HCT116 (cell line): ENCODE data around the gene SLC5A12. TPM values are rescaled to one million over a fixed set of nuclear protein-coding genes. Genes with fewer than 3 reads are reported as not detected.

ENCODE experiments used
- ATAC-seq: fragments of 200-7000 bp; cut with Tn5 transposase; 2 replicates; pipeline ENCODE4 v1.9.1; 2020; ENCODE audit warnings: mild to moderate bottlenecking, moderate library complexity
- BruUV-seq: library from RNA; stranded (reverse); fragments of 400-500 nt; replicated peaks from 2 replicates; lab custom pipeline; 2021; lab: Mats Ljungman, UMichigan
- CTCF ChIA-PET: fragments of 300-600 bp; sonication (Branson Sonifier 250); formaldehyde crosslinking; loops from one replicate; lab custom pipeline; 2021; ENCODE audit warnings: antibody characterized with exemption; lab: Charles Lee
- POLR2A ChIA-PET: fragments of 300-600, 350-600 bp; sonication (Branson Sonifier 250); formaldehyde crosslinking; loops from one replicate; lab custom pipeline; 2021; ENCODE audit warnings: antibody characterized with exemption; lab: Charles Lee
- RAD21 ChIA-PET, 2 experiments: fragments of 300-600 bp; sonication (Branson Sonifier 250); formaldehyde crosslinking; loops; one replicate each; lab custom pipeline; 2023; ENCODE audit warnings: low total read pairs in 2 of 2; ENCODE audit not compliant: uncharacterized antibody in 2 of 2, unreplicated experiment in 2 of 2, low non-redundant PET in 1 of 2; lab: Charles Lee
- DNase-seq: peaks from one replicate; pipeline ENCODE4 v3.0.0-alpha.2; 2010; ENCODE audit warnings: low read depth, low spot score
- H2AFZ ChIP-seq: fragments of 200-600 bp; shearing (Covaris generic), sonication (generic); 2 replicates; pipeline ENCODE4 v1.6.1; 2017; ENCODE audit warnings: low read depth, mixed run types, mixed read lengths, antibody characterized with exemption, low read length; ENCODE audit not compliant: poor library complexity, severe bottlenecking
- H3K27ac ChIP-seq: 2 replicates; pipeline ENCODE4 v1.5.1; 2012; ENCODE audit warnings: low read depth, low read length
- H3K27me3 ChIP-seq: fragments of 200-600 bp; sonication (generic); 2 replicates; pipeline ENCODE4 v1.6.1; 2016; ENCODE audit warnings: mixed run types, low read length, mixed read lengths; ENCODE audit not compliant: insufficient read depth
- H3K36me3 ChIP-seq, 2 experiments: fragments of 200-500 bp in 1 of 2; fragments of 200-600 bp in 1 of 2; sonication (Bioruptor generic) in 1 of 2; sonication (generic) in 1 of 2; 2 replicates each; pipeline versions ENCODE4 v1.5.1 to v1.6.1; 2014 to 2016; ENCODE audit warnings: low read length in 2 of 2, inconsistent platforms in 1 of 2, mixed read lengths in 1 of 2, mixed run types in 1 of 2; ENCODE audit not compliant: insufficient read depth in 2 of 2, control insufficient read depth in 1 of 2
- H3K4me1 ChIP-seq, 2 experiments: fragments of 200-600 bp in 1 of 2; sonication (generic) in 1 of 2; 2 replicates each; pipeline versions ENCODE4 v1.5.1 to v1.6.1; 2012 to 2017; ENCODE audit warnings: low read length in 2 of 2, inconsistent platforms in 1 of 2, mild to moderate bottlenecking in 1 of 2, mixed read lengths in 1 of 2, mixed run types in 1 of 2, moderate library complexity in 1 of 2; ENCODE audit not compliant: insufficient read depth in 2 of 2, control insufficient read depth in 1 of 2
- H3K4me2 ChIP-seq: fragments of 200-600 bp; sonication (generic); 2 replicates; pipeline ENCODE4 v1.6.1; 2017; ENCODE audit warnings: mixed run types, low read length, mixed read lengths
- H3K4me3 ChIP-seq, 2 experiments: fragments of 200-600 bp in 1 of 2; sonication (generic) in 1 of 2; replicated peaks in 1 of 2; 2 replicates each; pipeline ENCODE4 v1.5.1; 2011 to 2016; ENCODE audit warnings: low read length in 2 of 2, control low read depth in 1 of 2, low read depth in 1 of 2, mild to moderate bottlenecking in 1 of 2, mixed read lengths in 1 of 2, mixed run types in 1 of 2
- H3K79me2 ChIP-seq: fragments of 200-600 bp; sonication (generic); 2 replicates; pipeline ENCODE4 v1.6.1; 2017; ENCODE audit warnings: mild to moderate bottlenecking, mixed run types, low read length, moderate library complexity, mixed read lengths; ENCODE audit not compliant: insufficient read depth
- H3K9ac ChIP-seq: fragments of 200-600 bp; sonication (generic); 2 replicates; pipeline ENCODE4 v1.6.1; 2016; ENCODE audit warnings: low read length, mixed read lengths
- H3K9me2 ChIP-seq: fragments of 200-600 bp; sonication (generic), shearing (Covaris generic); 2 replicates; pipeline ENCODE4 v1.6.1; 2017; ENCODE audit warnings: mixed run types, mild to moderate bottlenecking, moderate library complexity; ENCODE audit not compliant: insufficient read depth
- H3K9me3 ChIP-seq, 2 experiments: fragments of 200-500 bp in 1 of 2; fragments of 200-600 bp in 1 of 2; sonication (Bioruptor generic) in 1 of 2; sonication (generic) in 1 of 2; 2 replicates each; pipeline ENCODE4 v1.6.1; 2014 to 2017; ENCODE audit warnings: low read length in 2 of 2, mixed read lengths in 2 of 2, inconsistent platforms in 1 of 2, low read depth in 1 of 2, mild to moderate bottlenecking in 1 of 2, mixed run types in 1 of 2, moderate library complexity in 1 of 2; ENCODE audit not compliant: control insufficient read depth in 1 of 2, insufficient read depth in 1 of 2
- H4K20me1 ChIP-seq: fragments of 200-600 bp; sonication (generic), shearing (Covaris generic); 2 replicates; pipeline ENCODE4 v1.6.1; 2017; ENCODE audit warnings: mixed run types, mild to moderate bottlenecking, moderate library complexity; ENCODE audit not compliant: insufficient read depth
- ATF3 ChIP-seq: IDR thresholded peaks from 2 replicates; pipeline ENCODE4 v1.6.1; 2012
- CBX3 ChIP-seq: IDR thresholded peaks from 2 replicates; pipeline ENCODE4 v1.6.1; 2012; ENCODE audit warnings: low read depth
- EGR1 ChIP-seq: IDR thresholded peaks from 2 replicates; pipeline ENCODE4 v1.6.1; 2012; ENCODE audit warnings: low read depth
- MAX ChIP-seq: IDR thresholded peaks from 2 replicates; pipeline ENCODE4 v1.6.1; 2012
- REST ChIP-seq: IDR thresholded peaks from 2 replicates; pipeline ENCODE4 v1.6.1; 2012; ENCODE audit warnings: low read depth
- SRF ChIP-seq: IDR thresholded peaks from 2 replicates; pipeline ENCODE4 v1.6.1; 2012; ENCODE audit warnings: low read depth
- intact Hi-C: fragments of 100-400 bp; cut with micrococcal nuclease; formaldehyde crosslinking; loops from 2 replicates; pipeline ENCODE4 v1.10.0; 2022
- total RNA-seq: library from RNA; stranded (reverse); gene quantifications from one replicate; pipeline ENCODE4 v1.2.1, GENCODE V29; 2021; ENCODE audit not compliant: unreplicated experiment

The SLC5A12 gene
- total RNA-seq, 1 experiment from 2014 or later: not detected

GRCh38 chr11:26706181-26706580 lies 15.7 kb downstream of the SLC5A12 start:
- Histone ChIP-seq H3K9ac (no peak overlapping the region), H3K4me3 (no peak overlapping the region), H3K27me3 (no peaks in the 10 kb centered on the region), H3K9me3 (0 out of 4 replicates have a peak, but pooled peaks cover 0 to 3% of the 10 kb centered on the region in 2 experiments), H3K4me2 (no peak overlapping the region), H3K79me2 (no peaks in the 10 kb centered on the region), H3K27ac (no peak overlapping the region), H3K4me1 (no peaks in the 10 kb centered on the region), H4K20me1 (no peaks in the 10 kb centered on the region), H2AFZ (no peak overlapping the region), H3K9me2 (no peaks in the 10 kb centered on the region), H3K36me3 (no peaks in the 10 kb centered on the region)
- CTCF ChIA-PET: no interaction called here
- intact Hi-C loops: no loop called here
- POLR2A ChIA-PET: no interaction called here
- RAD21 ChIA-PET: no interaction called here
- BruUV-seq: no TSS peak
- DNase-seq: no peak
- no peak for TF ChIP-seq ATF3
- no peak for TF ChIP-seq CBX3
- TF ChIP-seq SRF: no peak
- no peak for TF ChIP-seq EGR1
- no peak for TF ChIP-seq REST
- no peak for ATAC-seq

GRCh38 chr11:26704249-26704648 lies 17.6 kb downstream of the SLC5A12 start:
- H4K20me1 ChIP-seq: no peaks in the 10 kb centered on the region
- peaks cover 0 to 5% of the 10 kb centered on the region in 2 experiments; a peak in 1 of 4 replicates for H3K9me3 ChIP-seq
- DNase-seq (no peak), ATAC-seq (no peak)
- CTCF ChIA-PET: no interaction called here
- H3K4me3 ChIP-seq: no peak overlapping the region
- H3K27me3 ChIP-seq: no peaks in the 10 kb centered on the region
- intact Hi-C loops: no loop called here
- RAD21 ChIA-PET: no interaction called here
- no peak overlapping the region for H3K9ac ChIP-seq
- H3K9me2 ChIP-seq: no peaks in the 10 kb centered on the region
- H3K4me2 ChIP-seq: no peak overlapping the region
- TF ChIP-seq MAX: no peak
- H3K4me1 ChIP-seq: no peaks in the 10 kb centered on the region
- no peak overlapping the region for H3K27ac ChIP-seq
- POLR2A ChIA-PET: no interaction called here
- no peaks in the 10 kb centered on the region for H3K79me2 ChIP-seq
- no peak overlapping the region for H2AFZ ChIP-seq
- no TSS peak for BruUV-seq
- no peaks in the 10 kb centered on the region for H3K36me3 ChIP-seq
